ENCODE results near the gene NRXN3.
A peak's percentile ranks its signal among the peaks of the same experiment; 100 is the strongest.
"Not testable (repeated sequence)": the region's sequence is repeated elsewhere in the genome, so short reads cannot be mapped to it uniquely, and the experiment has no call there.

The NRXN3 gene

GRCh38 chr14:79728331-79728730 is 1558.2 kb downstream of the NRXN3 start:
- DNase-seq = no peak

- no peak for DNase-seq
Measured at GRCh38 chr14:79729731-79730130, 1559.6 kb downstream of the NRXN3 start.

- DNase-seq = no peak
Measured at GRCh38 chr14:79730196-79730595, 1560.0 kb downstream of the NRXN3 start.

- DNase-seq = no peak
Measured at GRCh38 chr14:79730953-79731352, 1560.8 kb downstream of the NRXN3 start.

GRCh38 chr14:79732911-79733655 is 1562.9 kb downstream of the NRXN3 start:
- no peak for DNase-seq

- no peak for DNase-seq
Measured at GRCh38 chr14:79734151-79734550, 1564.0 kb downstream of the NRXN3 start.

- no peak for DNase-seq
Measured at GRCh38 chr14:79734656-79735055, 1564.5 kb downstream of the NRXN3 start.

- DNase-seq = no peak
Measured at GRCh38 chr14:79735121-79735520, 1564.9 kb downstream of the NRXN3 start.

GRCh38 chr14:79740066-79740601 is 1570.0 kb downstream of the NRXN3 start:
- no peak for DNase-seq

- DNase-seq = no peak
Measured at GRCh38 chr14:79742142-79742541, 1572.0 kb downstream of the NRXN3 start.

- no peak for DNase-seq
Measured at GRCh38 chr14:79745046-79745445, 1574.9 kb downstream of the NRXN3 start.

- DNase-seq = peak; percentile 62
Measured at GRCh38 chr14:79749065-79749464, 1578.9 kb downstream of the NRXN3 start.

GRCh38 chr14:79758985-79759384 is 1588.8 kb downstream of the NRXN3 start:
- no peak for DNase-seq

- DNase-seq = no peak
Measured at GRCh38 chr14:79764323-79764722, 1594.2 kb downstream of the NRXN3 start.

- DNase-seq = no peak
Measured at GRCh38 chr14:79766511-79766910, 1596.3 kb downstream of the NRXN3 start.

- no peak for DNase-seq
Measured at GRCh38 chr14:79767251-79767650, 1597.1 kb downstream of the NRXN3 start.

- not testable (repeated sequence) for DNase-seq
Measured at GRCh38 chr14:79767721-79768120, 1597.5 kb downstream of the NRXN3 start.

GRCh38 chr14:79781882-79782281 is 1611.7 kb downstream of the NRXN3 start:
- DNase-seq = peak; percentile 9

GRCh38 chr14:79783041-79783440 is 1612.9 kb downstream of the NRXN3 start:
- no peak for DNase-seq

GRCh38 chr14:79786522-79786921 is 1616.3 kb downstream of the NRXN3 start:
- DNase-seq = no peak

- no peak for DNase-seq
Measured at GRCh38 chr14:79788346-79788745, 1618.2 kb downstream of the NRXN3 start.

- no peak for DNase-seq
Measured at GRCh38 chr14:79791055-79791732, 1621.0 kb downstream of the NRXN3 start.

- no peak for DNase-seq
Measured at GRCh38 chr14:79802093-79802492, 1631.9 kb downstream of the NRXN3 start.

- no peak for DNase-seq
Measured at GRCh38 chr14:79805636-79806035, 1635.5 kb downstream of the NRXN3 start.
